C1 segment of cervical spinal cord (tissue), 14 donors: Measurements from ENCODE around the gene HTR2C.
"Not testable (repeated sequence)": the region's sequence is repeated elsewhere in the genome, so short reads cannot be mapped to it uniquely, and the experiment has no call there.

ENCODE experiments used
- DNase-seq, 14 donors: peaks; one replicate each; lab custom pipeline; 2025; lab: John Stamatoyannopoulos, UW

The HTR2C gene

GRCh38 chrX:114712466-114712865, 128.6 kb downstream of the HTR2C start:
- no peak for DNase-seq

- no peak for DNase-seq
Measured at GRCh38 chrX:114715096-114715495, 131.2 kb downstream of the HTR2C start.

GRCh38 chrX:114717921-114718320, 134.0 kb downstream of the HTR2C start:
- DNase-seq: no peak

GRCh38 chrX:114766541-114766940, 182.7 kb downstream of the HTR2C start:
- no peak for DNase-seq

- no peak for DNase-seq
Measured at GRCh38 chrX:114774691-114775090, 190.8 kb downstream of the HTR2C start.

GRCh38 chrX:114782925-114783324, 199.0 kb downstream of the HTR2C start:
- no peak for DNase-seq

- DNase-seq: no peak
Measured at GRCh38 chrX:114787061-114787460, 203.2 kb downstream of the HTR2C start.

GRCh38 chrX:114797494-114797893, 213.6 kb downstream of the HTR2C start:
- no peak for DNase-seq

- no peak for DNase-seq
Measured at GRCh38 chrX:114798907-114799306, 215.0 kb downstream of the HTR2C start.

- no peak for DNase-seq
Measured at GRCh38 chrX:114800719-114801118, 216.8 kb downstream of the HTR2C start.

GRCh38 chrX:114819509-114819908, 235.6 kb downstream of the HTR2C start:
- no peak for DNase-seq

GRCh38 chrX:114841051-114841450, 257.2 kb downstream of the HTR2C start:
- DNase-seq: no peak

GRCh38 chrX:114842181-114842580, 258.3 kb downstream of the HTR2C start:
- DNase-seq: no peak

GRCh38 chrX:114889481-114889880, 305.6 kb downstream of the HTR2C start:
- DNase-seq: no peak

GRCh38 chrX:114903618-114904017, 319.7 kb downstream of the HTR2C start:
- DNase-seq: no peak

GRCh38 chrX:114905251-114905650, 321.4 kb downstream of the HTR2C start:
- DNase-seq: no peak

GRCh38 chrX:114906984-114907510, 323.2 kb downstream of the HTR2C start:
- DNase-seq: no peak

- no peak for DNase-seq
Measured at GRCh38 chrX:114924423-114924822, 340.5 kb downstream of the HTR2C start.

- no peak for DNase-seq
Measured at GRCh38 chrX:114924856-114925255, 341.0 kb downstream of the HTR2C start.

GRCh38 chrX:114930227-114930626, 346.3 kb downstream of the HTR2C start:
- no peak for DNase-seq

GRCh38 chrX:114932550-114932949, 348.7 kb downstream of the HTR2C start:
- no peak for DNase-seq

- not testable (repeated sequence) for DNase-seq
Measured at GRCh38 chrX:114933291-114933690, 349.4 kb downstream of the HTR2C start.

- DNase-seq: not testable (repeated sequence)
Measured at GRCh38 chrX:114937090-114937489, 353.2 kb downstream of the HTR2C start.

GRCh38 chrX:114952696-114953095, 368.8 kb downstream of the HTR2C start:
- no peak for DNase-seq
